NCI-H2081 (cell line): ENCODE measurements around the gene TSHZ2.

Experiments
- DNase-seq, 2 experiments: peaks; one replicate each; lab custom pipeline; 2025; lab: John Stamatoyannopoulos, UW

The TSHZ2 gene

DNA sequence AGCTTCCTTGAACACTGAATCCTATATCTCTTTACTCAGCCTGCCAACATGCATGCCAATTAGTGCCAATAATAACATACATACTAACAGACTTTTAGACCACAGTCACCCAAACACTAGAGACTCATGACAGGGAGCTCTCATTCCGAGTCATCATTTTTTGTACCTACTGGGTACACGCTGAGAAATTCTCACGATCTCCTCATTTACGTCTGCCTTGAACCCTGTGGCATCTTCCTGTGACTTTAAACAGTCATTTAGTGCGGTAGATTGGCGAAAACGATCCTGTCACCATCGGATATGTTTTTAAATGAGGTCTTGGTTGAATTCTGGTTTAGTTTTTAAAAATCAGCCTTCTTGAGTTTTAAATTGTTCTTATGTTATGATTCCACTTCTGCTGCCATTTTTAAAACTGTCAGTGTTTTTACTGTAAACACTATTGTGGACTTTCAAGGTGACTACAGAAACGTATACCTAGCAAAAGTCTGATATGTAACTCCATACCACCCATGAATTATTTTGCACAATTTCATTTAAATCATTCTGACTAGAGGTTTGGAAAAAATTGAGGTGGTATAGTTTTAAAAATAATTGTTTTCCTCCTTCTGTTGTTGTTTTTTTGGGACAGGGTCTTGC is 275.4 kb downstream of the TSHZ2 start:
- DNase-seq, result no peak

- DNase-seq, result no peak
These were observed 278.3 kb downstream of the TSHZ2 start for GRCh38 chr20:53250456-53250855.

GRCh38 chr20:53252002-53252401 is 279.8 kb downstream of the TSHZ2 start:
- no peak for DNase-seq

GRCh38 chr20:53253668-53254067 is 281.5 kb downstream of the TSHZ2 start:
- DNase-seq, result no peak

DNA sequence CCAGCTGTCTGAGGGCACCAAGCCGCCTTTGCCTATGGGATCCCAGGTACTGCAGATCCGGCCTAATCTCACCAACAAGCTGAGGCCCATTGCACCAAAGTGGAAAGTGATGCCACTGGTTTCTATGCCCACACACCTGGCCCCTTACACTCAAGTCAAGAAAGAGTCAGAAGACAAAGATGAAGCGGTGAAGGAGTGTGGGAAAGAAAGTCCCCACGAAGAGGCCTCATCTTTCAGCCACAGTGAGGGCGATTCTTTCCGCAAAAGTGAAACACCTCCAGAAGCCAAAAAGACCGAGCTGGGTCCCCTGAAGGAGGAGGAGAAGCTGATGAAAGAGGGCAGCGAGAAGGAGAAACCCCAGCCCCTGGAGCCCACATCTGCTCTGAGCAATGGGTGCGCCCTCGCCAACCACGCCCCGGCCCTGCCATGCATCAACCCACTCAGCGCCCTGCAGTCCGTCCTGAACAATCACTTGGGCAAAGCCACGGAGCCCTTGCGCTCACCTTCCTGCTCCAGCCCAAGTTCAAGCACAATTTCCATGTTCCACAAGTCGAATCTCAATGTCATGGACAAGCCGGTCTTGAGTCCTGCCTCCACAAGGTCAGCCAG is 283.0 kb downstream of the TSHZ2 start:
- DNase-seq, result no peak

- no peak for DNase-seq
These were observed 286.6 kb downstream of the TSHZ2 start for GRCh38 chr20:53258741-53259140.

GRCh38 chr20:53260168-53260567 is 288.0 kb downstream of the TSHZ2 start:
- DNase-seq, result no peak

- DNase-seq, result no peak
These were observed 288.4 kb downstream of the TSHZ2 start for GRCh38 chr20:53260591-53260990.

DNA sequence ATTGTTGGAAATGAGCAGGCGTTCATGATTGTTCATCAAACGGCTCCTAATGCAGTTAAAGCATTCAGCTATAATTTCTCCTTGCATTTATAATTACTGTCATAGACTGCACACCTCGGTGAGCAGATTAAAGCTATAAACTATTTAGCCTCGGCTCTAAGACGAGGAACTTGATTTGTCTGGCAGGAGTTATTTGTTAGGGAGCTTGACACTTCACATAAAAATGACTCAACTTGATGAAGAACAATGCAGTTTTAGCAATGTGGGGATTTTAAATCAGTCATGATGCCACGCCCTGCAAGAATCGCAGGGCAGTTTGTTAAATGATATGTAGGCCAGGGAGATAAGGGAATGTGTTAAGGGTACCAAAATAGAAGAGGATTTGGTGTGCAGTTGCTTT is 290.2 kb downstream of the TSHZ2 start:
- no peak for DNase-seq

DNA sequence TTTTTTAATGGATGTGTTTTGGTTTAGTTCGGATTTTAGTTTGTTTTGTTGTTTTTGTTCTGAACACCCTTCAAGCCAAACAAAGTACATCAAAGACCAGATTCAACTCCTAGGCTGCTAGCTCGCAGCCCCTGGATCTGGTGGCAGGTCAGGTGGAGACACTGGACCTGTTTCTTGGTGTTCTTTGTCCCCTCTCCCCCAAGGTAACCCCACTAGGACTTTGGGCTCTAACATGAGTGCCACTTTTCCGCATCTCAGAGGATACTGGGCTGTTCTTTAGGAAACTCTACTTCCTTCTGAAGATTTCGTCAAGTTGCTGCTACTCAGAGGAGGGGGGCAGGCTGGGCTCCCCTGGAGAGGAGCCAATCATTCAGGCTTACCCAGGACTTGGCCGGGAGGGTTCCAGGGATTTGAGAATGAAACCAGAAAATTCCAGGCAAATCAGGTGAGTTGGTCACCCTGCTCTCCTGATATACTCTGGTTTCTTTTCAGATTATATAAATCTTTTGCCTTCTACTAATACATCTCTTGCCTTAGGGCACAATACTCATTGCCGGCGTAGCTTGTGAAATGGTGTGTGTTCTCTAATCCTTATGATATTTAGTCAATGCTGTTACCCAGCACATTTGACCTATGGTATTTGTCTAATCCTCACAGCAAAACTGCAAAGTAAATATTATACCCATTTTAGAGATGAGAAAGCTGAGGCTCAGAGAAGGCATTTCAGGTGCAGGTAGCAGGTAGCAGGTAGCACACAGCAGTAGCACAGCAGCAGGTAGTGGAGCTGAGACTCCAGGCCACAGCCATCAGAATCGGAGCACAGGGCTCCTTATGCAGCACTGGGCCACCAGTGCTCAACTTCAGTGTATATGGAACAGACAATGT is 291.6 kb downstream of the TSHZ2 start:
- DNase-seq, result no peak

DNA sequence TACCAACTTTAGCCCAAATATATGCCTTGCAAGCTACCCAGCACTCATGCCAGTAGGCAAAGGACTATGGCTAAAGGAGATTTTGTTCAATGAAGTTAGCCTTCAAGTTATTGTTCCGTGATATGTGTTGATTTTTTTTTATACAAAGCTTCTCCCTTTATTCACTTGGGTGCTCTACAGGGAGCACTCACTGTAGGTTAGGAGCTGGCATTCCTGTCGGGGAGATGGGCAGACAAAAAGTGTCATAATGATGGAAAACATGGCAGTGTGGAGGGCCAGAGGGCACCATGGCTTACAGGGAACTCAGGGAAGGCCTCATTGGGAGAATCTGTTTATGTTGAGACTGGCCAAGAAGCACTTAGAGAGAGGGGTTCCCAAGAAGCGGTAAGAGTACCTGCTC is 292.4 kb downstream of the TSHZ2 start:
- DNase-seq, result no peak

DNA sequence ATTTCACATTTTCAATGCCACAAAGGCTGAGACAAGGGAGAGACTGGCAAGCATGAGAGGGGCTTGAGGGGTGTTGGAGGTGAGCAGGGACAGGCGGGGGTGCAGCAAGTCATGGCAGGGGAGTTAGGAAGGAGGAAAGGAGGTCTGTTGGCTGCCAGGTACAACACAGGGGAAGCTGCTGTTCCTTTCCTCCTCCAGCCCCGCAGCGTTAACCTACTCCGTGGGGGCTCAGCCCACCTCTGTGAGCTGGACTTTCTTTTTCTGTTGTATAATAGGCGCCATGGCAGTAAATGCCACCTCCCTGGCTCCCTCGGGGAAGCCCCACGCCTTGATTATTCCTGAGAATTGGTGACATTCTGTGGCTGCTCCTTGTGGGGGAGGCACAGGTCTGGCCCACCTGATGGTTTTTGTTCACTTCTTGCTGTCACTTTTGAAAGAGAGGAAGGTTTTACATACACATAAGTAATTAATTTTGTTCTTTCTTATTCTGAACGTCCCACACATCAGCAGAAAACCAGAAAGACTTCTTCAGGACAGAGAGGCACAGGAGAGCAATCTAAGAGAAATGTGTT is 293.2 kb downstream of the TSHZ2 start:
- DNase-seq, result no peak

GRCh38 chr20:53269380-53269779 is 297.2 kb downstream of the TSHZ2 start:
- DNase-seq, result no peak

GRCh38 chr20:53270792-53271375 is 298.7 kb downstream of the TSHZ2 start:
- no peak for DNase-seq

GRCh38 chr20:53274365-53274764 is 302.2 kb downstream of the TSHZ2 start:
- DNase-seq, result no peak

- DNase-seq, result no peak
These were observed 302.6 kb downstream of the TSHZ2 start for GRCh38 chr20:53274807-53275206.

DNA sequence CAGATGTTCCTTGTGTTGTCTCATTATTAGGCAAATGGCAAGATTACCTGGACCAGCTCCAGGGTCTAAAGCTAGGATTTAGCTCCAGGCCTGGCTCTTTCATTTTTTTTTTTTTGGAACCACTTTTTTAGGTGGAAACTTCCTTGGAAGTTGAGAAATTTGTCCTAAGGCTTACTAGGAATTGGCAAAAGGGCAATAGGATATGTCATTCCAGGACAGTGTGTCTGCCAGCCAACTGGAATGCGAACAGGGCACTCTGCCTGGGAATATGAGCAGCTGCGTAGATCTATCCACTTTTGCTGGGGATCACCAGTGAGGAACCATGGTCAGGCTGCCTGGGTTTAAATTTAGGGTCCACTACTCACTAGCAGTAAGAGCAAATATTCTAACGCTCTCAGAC is 304.0 kb downstream of the TSHZ2 start:
- DNase-seq, result no peak

- no peak for DNase-seq
These were observed 306.4 kb downstream of the TSHZ2 start for GRCh38 chr20:53278555-53278954.

DNA sequence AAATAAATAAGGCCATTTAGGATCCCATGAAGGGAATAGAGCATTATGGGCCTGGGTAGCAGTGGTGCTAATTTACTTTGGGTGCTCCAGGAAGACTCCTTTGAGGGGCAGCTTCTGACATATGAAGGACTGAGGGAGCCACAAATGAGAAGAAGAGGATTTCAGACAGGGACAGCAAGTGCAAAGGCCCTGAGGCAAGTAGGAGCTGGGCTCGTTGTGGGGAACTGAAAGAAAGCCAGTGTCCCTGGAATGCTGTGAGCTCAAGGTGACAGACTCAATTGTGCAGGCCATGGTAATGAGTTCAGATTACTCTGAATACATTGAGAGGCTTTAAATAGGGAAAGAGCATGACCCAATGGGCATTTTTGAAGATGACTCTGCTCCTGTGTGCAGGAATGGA is 307.6 kb downstream of the TSHZ2 start:
- no peak for DNase-seq

- DNase-seq, result no peak
These were observed 309.5 kb downstream of the TSHZ2 start for GRCh38 chr20:53281557-53282117.

DNA sequence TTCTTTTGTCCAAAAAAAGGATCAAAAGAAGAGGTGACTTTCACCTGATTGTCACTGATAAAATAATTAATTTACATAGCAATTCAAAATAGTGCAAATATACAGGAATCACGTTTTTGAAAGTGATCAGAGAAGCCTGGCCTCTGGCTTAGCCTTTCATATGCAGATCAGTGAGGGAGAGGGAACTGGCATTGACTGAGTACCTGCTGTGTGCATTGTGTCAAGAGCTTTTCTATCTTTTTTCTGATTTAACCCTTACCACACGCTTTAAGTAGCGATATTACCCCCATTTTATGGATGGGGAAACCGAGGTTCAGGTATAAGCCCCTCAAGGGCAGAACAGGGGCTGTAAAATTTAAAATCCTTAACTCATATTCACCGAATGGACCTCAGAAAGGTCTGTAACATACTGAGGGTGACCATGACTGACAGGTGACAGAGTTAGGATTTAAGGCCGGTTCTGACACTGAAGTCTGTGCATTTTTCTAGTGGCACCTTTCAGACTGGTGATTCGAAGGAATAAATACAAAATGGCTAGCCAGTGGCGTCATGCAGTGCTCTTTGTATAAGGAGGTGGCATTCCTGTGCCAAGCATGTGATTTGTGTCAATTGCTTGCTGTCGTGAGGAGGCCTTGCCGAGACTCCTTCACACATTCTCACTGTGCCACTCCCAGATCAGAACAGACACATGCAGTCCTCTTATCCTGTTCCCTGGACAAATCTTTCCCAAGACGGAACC is 310.2 kb downstream of the TSHZ2 start:
- DNase-seq, result no peak
